HG03139 (cell line): ENCODE measurements around the gene ZBTB45.
"Not testable (repeated sequence)": the region's sequence is repeated elsewhere in the genome, so short reads cannot be mapped to it uniquely, and the experiment has no call there.

Experiments used
- ATAC-seq: cut with Tn5 transposase; IDR thresholded peaks from one replicate; pipeline ENCODE4 v1.9.1; 2021; ENCODE audit not compliant: unreplicated experiment

Gene ZBTB45

DNA sequence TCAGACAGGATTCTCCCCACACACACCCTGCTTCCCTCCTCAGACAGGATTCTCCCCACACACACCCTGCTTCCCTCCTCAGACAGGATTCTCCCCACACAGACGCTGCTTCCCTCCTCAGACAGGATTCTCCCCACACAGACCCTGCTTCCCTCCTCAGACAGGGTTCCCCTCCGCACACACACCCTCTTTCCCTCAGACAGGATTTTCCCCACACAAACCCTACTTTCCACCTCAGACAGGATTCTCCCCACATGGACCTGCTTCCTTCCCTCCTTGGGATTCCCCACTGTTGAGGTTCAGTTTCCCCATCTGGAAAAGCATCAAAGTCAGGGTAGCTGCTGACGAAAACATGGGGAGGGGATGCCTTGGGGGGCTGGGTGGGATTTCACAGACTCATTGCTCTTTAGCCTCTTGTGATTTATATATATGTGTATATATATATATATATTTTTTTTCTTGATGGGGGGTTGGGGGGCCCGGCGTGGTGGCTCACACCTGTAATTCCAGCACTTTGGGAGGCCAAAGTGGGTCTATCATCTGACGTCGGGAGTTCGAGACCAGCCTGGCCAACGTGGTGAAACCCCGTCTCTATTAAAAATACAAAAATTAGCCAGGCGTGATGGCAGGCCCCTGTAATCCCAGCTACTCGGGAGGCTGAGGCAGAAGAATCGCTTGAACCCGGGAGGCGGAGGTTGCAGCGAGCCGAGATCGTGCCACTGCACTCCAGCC, 23.2 kb upstream of the ZBTB45 start:
- ATAC-seq, result not testable (repeated sequence)

DNA sequence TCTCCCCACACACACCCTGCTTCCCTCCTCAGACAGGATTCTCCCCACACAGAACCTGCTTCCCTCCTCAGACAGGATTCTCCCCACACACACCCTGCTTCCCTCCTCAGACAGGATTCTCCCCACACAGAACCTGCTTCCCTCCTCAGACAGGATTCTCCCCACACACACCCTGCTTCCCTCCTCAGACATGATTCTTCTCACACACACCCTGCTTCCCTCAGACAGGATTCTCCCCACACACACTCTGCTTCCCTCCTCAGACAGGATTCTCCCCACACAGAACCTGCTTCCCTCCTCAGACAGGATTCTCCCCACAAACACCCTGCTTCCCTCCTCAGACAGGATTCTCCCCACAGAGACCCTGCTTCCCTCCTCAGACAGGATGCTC, 19.6 kb upstream of the ZBTB45 start:
- not testable (repeated sequence) for ATAC-seq

DNA sequence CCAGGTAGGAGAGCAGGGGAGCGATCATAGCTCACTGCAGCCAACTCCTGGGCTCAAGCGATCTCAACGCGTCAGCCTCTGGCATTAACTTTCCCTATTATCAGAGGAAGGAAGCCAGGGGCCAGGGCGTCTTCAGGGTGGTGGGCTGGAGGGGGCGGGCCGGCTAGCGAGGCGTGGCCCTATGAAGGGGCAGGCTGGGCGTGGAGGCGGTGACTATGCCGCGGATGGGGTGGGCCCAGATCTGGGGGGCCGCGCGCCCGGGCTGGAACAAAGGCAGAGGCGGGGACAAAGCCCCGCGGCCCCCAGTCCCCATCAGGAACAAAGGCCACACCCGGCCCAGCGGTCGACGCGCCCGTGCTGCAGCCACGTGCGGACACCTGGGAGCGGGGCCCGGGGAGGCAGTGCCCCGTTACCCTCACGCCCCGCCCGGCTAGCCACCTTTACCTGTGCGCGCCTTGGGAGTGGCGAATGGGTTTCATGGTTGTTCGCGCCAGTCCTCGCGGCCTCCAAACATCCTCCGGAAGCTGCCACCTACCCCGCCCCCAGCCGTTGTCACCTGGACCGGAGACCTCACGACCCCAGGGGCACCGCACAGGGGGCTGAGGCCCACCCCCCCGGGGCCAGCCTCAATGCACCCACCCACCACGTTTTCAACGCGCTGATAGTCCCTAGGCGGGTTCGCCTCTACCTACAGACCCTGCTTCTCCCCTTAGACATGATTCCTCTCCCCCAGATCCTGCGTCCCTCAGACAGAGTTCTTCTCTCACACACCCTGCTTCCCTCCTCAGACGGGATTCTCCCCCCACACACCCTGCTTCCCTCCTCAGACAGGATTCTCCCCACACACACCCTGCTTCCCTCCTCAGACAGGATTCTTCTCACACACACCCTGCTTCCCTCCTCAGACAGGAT, 18.9 kb upstream of the ZBTB45 start:
- no peak for ATAC-seq

DNA sequence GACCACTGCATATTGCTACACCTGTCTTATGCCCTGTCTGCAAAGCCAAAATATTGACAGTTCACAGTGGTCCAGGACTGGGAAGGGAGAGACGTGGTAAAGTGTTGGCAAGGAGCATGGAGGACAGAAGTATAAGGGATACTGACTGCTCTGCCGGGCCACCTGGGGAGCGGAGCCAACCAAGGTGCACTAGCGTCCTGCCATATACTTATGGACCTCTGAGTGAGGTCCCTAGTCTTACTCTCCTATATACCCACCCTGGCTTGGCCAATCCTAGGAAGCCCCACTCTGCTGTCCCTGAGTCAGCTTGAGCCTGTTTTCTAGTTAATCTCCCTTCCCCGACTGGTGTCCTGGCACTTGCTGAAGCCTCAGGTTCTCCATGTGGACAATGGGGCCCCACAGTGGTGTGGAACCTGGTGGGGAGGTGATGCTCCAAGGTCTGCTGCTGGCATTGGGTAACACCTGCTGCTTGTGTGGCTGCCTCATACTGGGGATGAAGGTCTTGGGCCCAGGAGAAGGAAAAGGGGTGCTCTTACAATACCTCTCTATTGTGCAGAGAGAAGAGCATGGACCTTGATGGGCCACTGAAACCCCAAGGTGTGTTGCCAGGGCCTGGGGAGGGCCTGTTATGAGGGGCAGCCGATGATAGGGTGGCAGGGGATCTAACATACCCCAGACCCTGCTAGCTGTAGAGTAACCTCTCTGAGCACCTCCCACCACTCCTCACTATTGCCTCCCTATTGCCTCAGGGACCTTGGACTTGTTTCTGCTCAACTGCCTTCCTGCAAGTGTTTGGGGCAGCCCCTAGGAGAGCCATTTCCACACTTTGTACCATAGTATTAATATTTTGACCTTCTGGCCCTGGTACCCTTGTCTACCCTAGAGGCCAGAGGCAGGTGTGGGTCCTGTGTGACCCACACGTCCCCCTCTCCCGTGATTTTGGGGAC, 17.5 kb upstream of the ZBTB45 start:
- no peak for ATAC-seq

DNA sequence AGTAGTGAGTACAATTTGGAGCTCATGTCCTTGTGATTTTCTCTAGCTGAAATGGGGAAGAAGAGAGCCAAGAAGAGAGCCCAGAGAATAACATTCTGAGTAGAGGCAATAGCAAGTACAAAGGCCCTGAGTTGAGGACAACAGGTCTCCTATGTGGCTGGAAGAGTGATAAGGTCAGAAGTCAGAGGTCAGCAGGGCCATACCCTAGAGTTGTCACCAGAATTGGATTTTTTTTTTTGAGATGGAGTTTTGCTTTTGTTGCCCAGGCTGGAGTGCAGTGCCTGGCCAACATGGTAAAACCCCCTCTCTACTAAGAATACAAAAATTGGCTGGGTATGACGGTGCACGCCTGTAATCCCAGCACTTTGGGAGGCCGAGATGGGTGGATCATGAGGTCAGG, 16.2 kb upstream of the ZBTB45 start:
- no peak for ATAC-seq

DNA sequence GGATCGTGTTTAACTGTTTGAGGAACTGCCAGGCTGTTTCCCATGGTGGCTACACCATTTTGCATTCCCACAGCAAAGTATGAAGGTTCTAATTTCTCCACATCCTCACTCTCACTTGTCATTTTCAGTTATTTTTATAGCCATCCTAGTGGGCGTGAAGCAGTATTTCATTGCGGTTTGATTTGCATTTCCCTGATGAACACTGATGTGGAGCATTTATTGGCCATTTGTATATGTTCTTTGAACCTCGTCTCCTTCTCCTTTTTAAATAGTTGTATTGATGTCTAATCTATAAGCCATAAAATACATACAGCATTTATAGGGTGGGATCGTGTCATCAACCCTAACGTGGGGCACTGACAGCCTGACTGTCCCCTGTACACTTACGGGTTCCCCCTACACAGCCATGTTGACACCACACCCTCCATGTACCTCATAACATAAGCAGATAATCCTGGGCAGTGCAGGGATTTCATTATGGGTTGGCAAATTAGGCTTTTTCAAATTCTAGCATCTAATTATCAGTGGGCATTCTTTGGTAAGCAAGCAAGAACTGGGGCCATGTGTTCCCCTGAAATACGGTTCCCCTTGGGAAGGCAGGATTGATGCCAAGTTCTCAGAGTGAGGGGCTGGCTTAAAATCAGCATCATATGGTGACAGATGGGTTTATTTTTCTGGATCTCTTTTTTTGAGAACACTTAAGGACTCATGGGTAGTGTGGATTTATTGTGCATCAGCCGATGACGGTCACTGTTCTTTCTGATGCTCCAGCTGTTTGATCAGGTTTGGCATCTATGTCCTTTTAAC, 11.6 kb upstream of the ZBTB45 start:
- ATAC-seq, result no peak

DNA sequence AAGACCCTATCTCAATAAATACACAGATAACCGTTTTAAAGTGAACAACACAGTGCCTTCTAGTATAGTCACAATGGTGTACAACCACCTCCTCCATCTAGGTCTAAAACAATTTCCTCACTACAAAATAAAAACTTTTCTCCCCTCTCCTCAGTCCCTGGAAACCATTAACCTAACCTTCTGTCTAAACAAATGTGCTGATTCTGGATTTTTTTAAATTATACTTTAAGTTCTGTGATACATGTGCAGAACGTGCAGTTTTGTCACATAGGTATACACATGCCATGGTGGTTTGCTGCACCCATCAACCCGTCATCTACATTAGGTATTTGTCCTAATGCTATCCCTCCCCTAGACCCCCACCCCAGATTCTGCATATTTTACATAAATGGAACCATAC, 9.8 kb upstream of the ZBTB45 start:
- ATAC-seq, result no peak

DNA sequence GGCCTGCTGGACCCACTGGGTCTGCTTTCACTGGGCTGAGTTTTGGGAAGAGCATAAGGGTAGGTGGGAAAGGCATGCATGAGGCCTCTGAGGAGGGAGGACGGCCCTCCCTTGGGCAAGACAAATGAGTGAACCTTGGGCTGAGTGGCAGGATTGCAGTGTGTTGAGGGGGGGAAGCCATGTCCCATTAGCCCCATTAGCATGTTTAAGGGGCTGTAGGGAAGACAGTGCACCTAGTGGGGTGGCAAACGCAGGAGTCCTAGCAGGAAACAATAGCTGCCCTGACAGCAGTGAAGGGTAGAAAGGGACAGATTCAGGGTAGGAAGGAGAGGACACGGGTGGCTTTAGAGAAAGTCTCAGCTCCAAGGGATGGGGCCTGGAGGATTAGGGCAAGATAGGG, 3.1 kb upstream of the ZBTB45 start:
- no peak for ATAC-seq

DNA sequence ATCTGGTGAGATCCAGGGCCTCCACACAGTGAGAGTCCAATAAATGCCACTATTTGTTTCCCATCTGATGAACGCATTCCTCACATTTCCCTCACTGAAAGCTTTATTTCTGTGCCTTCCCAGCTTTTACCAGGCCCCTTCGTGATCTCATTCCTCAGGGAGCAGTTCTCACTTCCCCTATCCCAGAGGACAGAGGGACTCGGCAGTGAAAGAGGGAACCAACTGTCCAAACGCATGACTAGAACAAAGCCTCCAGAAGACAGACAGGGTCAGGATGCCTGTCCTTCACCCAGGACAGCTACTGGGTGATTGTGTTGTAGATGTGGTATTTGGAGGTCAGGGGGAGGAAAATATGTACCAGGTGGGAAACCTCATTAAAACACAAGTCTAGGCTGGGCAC, 2.0 kb upstream of the ZBTB45 start:
- ATAC-seq, result no peak

DNA sequence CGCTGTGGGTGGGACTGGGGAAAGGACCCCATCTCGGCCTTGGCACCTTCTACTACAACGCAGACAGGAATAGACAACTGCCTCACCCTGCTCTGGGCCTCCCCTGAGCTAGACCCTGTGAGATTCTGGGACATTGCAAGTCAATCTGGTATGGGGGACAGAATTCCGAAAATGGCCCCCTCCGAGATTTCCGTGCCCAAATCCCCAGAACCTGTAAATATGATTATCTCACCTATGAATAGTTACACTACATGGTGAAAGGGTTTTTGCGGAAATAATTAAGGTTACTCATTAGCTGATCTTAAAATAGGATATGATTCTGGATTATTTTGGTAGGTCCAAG, 618 bp upstream of the ZBTB45 start:
- ATAC-seq, result no peak

DNA sequence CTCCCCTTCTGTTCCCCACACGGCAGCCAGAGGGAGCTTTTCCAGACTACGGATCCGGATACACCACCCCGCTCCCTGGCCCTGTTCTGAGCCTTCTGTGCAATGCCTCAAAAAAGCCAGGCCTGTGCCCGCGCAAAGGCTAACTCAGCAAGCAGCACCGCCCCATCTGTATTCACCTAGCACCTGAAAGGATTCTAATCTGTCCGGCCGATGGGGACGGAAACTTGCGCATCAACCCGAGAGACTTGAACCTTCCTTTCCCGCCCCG, 589 bp downstream of the ZBTB45 start:
- ATAC-seq, result peak; percentile 12

DNA sequence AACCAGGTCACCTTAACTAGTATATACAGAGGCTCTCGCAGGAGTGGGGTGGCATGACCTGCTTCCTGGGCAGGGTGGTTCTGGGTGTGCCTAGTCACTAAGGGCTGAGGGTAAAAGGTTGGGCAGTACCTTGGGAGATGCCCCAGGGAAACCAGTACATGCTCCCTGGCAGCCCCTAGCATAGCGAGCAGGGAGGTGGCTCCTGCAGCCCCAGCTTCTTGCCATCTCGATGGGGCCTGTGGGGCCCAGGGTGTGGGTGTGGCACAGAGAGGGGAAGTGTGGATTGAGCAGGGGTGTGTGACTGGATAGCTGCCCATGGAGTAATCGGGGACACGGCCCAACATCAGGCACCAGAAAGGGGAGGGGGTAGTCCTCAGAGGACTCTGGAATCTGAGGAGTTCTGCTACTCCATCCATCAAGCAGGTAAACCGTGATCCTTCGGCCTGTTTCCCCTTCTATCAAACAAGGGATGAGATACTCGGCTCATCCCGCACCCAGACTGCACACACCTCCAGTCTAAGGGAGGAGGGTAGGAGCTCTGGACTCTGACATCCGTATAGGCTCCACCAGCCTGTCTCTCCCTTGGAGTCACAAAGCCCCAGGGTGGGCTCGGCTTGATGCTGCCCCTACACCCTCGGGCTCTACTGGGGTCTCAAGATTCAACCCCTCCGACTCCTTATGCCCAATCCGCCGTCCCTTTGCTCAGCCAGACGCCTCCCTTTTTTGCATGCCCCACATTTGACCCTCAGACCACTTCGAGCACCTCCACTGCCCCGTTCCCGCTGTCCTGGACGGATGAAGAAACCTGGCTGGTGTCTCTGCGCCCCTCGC, 1.1 kb downstream of the ZBTB45 start:
- no peak for ATAC-seq

DNA sequence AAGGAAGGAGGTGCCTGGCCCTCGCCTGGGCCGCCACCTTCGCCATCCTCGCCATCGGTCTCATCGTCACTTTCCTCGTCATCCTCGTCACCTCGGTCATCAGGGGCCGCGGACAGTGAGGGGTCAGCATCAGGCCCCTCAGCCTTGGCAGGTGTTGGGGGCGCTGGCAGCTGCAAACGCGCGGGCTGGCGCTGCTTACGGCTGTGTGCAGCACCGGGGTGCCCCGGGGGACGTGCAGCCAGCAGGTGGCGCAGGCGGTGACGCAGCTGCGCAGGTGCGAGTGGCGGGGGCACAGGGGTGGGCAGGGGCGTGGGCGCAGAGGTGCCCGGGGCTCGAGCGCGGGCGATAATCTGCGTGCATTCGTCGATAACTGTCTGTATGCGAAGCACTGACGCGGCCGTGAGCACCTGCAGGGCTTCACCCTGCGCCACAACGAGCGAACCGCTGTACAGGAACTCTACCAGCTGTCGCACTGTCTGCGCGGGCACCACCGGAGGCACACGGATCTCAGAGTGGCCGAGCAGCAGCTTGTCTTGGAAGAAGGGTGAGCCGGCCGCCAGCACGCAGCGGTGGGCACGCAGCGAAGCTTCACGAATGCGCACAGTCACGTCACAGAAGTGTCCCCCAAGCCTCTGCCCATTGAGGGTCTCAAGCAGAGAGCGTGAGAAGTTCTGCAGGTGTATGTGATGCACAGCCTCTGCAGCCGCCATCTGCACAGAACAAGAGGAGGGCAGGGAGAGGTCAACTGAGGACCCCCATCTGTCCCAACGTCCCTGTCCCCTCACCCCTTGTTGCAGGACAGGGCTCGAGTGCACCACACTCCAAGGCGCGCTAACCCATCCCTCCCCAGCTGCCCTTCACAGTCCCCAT, 2.4 kb downstream of the ZBTB45 start:
- ATAC-seq, result no peak

DNA sequence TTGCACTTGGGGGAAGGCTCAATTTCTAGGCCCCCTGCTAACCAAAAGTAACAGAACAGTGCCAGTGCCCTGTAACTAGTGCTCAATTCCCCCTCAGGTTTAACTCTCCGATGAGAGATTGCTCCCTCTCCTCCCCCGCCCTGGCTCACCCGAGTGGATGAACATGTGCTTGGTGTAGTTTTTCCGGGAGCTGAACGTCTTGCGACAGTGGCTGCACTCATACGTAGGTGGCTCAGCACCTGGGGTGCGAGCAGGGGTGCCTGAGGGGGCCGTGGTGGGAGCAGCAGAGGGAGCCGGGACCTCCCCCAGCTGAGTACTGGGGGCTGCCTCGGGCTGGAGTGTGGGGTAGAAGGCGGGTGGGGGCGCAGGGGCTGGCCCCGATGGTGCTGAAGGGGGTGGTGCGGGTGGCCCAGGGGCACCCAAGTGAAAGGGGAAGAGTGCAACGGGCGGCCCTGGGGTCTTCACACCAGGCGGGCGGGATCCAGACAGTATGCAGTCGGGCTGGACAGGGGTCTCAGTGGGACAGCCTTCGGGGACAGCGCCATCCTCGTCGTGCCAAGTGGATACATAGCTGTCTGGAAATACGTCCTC, 3.3 kb downstream of the ZBTB45 start:
- ATAC-seq, result no peak

DNA sequence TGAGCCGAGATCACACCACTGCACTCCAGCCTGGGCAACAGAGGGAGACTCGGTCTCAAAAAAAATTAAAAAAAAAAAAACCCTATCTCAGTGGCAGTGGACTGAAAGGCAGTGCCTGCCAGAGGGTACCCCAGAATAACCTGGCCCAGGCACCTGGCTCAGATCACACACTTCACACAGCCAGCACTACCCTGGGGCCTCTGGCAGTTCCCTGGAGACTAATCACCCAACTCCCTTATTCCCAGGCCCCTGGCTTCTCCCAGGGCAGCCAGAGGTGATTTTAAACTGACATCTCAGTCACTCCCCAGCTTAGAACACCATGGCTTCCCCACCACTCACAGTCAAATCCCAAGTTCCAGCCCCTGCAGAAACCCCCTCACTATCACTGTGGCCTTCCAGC, 4.4 kb downstream of the ZBTB45 start:
- no peak for ATAC-seq

DNA sequence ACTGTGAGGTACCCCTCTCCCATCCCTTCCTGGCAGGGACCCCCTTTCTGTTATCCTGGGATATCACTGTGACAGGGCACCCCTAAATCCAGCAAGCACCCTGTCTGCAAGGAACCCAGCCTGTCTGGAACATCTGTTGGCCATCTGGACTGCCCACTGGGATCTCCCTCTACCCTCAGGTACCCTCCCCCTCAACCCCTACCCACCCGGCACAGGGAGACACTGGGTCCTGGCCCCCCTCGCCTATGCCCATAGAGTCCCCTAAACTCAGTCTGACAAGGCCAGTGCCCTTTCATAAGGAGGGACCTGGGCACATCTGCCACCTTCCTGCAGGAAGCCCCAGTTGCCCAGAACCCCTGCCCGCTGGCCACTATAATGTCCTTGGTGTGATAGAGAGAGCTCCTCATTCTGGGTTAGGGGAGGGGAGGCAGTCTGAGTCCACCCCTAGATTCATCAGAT, 5.0 kb downstream of the ZBTB45 start:
- ATAC-seq, result no peak

DNA sequence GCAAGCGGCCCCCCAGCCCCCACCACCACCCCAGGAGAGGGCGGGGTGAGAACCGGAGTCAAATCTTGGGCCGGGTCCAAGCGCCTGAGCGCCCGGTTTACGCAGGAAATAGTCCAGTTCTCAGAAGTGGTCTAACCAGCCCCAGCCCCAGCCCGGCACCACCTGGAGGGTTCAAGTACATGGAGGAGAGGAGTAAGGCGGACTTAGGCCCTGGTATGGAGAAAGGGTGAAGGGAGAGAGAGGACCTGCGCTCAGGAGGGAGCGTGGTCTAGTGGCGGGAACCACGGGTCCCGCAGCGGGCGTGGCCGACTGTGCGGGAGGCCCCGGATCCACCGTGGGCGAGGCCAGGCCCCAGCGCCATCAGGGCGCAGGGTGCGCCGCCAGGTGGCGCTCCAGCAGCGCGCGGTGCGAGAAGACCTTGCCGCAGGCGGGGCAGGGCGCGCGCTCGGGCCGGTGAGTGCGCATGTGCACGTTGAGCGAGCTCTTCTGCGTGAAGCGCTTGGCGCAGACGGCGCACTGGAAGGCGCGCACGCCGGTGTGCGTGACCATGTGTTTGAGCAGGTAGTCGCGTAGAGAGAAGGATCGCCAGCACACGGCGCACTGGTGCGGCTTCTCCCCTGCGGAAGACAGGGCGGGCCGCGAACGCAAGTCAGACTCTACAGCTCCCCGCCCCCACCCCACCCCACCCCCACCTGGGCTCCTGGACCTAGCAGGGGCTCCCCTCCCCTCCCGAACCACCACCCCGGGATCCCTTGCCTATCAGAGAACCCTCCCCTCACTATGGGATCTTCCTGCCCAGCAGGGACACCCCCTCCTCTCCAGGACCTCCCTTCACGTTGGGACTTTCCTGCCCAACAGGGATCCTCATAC, 5.7 kb downstream of the ZBTB45 start:
- peak; percentile 56 for ATAC-seq
